GM10248 (cell line): ENCODE results near the gene KCNJ9.

Experiments
- CTCF ChIA-PET: fragments of 300-600 bp; sonication (Branson Sonifier 250); formaldehyde crosslinking; extraction: SDS; loops from one replicate; lab custom pipeline; 2021; ENCODE audit warnings: antibody characterized with exemption; lab: Yijun Ruan, JAX
- POLR2A ChIA-PET: fragments of 350-650 bp; sonication (Branson Sonifier 250); formaldehyde crosslinking; extraction: SDS; loops from one replicate; lab custom pipeline; 2020; ENCODE audit warnings: antibody characterized with exemption; lab: Yijun Ruan, JAX
- DNase-seq: peaks from one replicate; pipeline ENCODE4 v3.0.0; 2012; ENCODE audit errors: extremely low spot score
- TF ChIP-seq, protein P1 (sequence below): IDR thresholded peaks from 2 replicates; pipeline ENCODE4 v1.5.1; 2012; ENCODE audit warnings: mild to moderate bottlenecking, low read depth; ENCODE audit errors: extremely low read depth, missing control alignments, control extremely low read depth

The KCNJ9 gene

GRCh38 chr1:160078512-160079195 lies 2.7 kb upstream of the KCNJ9 start:
- POLR2A ChIA-PET: no interaction called here

DNA sequence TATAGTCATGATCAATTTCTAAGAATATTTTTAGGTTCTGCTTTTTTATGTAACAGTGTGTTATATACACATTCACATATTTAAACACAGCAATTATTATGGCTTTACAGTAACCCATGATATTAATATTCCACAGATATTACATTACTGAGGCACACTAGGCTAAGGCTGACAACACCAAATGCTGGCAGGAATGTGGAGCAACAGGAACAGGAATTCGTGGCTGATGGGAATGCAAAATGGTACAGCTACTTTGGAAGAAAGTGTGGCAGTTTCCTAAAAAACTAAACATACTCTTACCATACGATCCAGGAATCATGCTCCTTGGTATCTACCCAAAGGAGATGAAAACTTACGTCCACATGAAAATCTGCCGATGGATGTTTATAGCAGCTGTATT lies 1.9 kb upstream of the KCNJ9 start:
- ChIA-PET POLR2A (no interaction called here), CTCF (interaction anchor here (0.9 to 45.2 kb wide), 28 partner anchors 5 to 531 kb away, joined by 3 to 983 read pairs (median 6); partner anchors contain the start of genes IGSF8, KCNJ10, KCNJ9 and NHLH1)
- no peak for DNase-seq
- TF ChIP-seq, protein P1, sequence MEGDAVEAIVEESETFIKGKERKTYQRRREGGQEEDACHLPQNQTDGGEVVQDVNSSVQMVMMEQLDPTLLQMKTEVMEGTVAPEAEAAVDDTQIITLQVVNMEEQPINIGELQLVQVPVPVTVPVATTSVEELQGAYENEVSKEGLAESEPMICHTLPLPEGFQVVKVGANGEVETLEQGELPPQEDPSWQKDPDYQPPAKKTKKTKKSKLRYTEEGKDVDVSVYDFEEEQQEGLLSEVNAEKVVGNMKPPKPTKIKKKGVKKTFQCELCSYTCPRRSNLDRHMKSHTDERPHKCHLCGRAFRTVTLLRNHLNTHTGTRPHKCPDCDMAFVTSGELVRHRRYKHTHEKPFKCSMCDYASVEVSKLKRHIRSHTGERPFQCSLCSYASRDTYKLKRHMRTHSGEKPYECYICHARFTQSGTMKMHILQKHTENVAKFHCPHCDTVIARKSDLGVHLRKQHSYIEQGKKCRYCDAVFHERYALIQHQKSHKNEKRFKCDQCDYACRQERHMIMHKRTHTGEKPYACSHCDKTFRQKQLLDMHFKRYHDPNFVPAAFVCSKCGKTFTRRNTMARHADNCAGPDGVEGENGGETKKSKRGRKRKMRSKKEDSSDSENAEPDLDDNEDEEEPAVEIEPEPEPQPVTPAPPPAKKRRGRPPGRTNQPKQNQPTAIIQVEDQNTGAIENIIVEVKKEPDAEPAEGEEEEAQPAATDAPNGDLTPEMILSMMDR: no peak

More at GRCh38 chr1:160078512-160079195, 2.7 kb upstream of the KCNJ9 start:
- TF ChIP-seq, protein P1: peak; percentile 77
- peak; percentile 71 for DNase-seq
- CTCF ChIA-PET: interaction anchor here (0.9 to 45.2 kb wide), 43 partner anchors 6 to 873 kb away, joined by 3 to 983 read pairs (median 4); partner anchors contain the start of genes IGSF8, KCNJ10, KCNJ9 and NHLH1

GRCh38 chr1:160080381-160081100 lies 797 bp upstream of the KCNJ9 start:
- no peak for DNase-seq
- ChIA-PET POLR2A (no interaction called here), CTCF (interaction anchor here (0.6 to 45.2 kb wide), 6 partner anchors 4 to 171 kb away, joined by 3 to 983 read pairs (median 15); partner anchors contain the start of genes IGSF8, KCNJ10, KCNJ9 and PIGM)
- TF ChIP-seq, protein P1: no peak

DNA sequence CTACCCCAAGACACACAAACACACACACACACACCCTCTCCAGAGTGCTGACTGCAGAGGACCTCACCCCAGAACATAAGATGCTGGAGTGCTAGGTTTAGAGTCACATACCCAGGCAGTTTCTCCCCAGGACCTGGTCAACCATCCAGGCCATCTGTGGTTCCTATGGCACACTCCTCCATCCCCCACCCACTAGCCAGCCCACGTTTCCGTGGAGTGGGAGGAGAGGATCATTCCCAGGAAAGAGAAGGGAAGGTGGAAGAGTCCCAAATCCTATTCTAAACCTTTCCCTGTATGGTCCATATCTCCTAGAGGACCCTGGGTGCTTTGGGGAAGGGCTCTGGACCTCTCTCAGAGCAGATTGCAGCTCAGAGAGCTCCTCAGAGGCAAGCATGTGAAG lies 1.1 kb downstream of the KCNJ9 start:
- ChIA-PET POLR2A (no interaction called here), CTCF (interaction anchor here (1.0 to 45.2 kb wide), 4 partner anchors 2 to 170 kb away, joined by 3 to 983 read pairs (median 494); partner anchors contain the start of genes IGSF8, KCNJ10 and KCNJ9)
- no peak for DNase-seq
- TF ChIP-seq, protein P1: no peak

- POLR2A ChIA-PET: no interaction called here
- DNase-seq: no peak
- TF ChIP-seq, protein P1: no peak
- CTCF ChIA-PET: interaction anchor here (1.0 to 45.2 kb wide), 5 partner anchors 2 to 169 kb away, joined by 3 to 983 read pairs (median 4); partner anchors contain the start of genes IGSF8, KCNJ10 and KCNJ9
Observed at GRCh38 chr1:160082926-160083325, 1.6 kb downstream of the KCNJ9 start.

DNA sequence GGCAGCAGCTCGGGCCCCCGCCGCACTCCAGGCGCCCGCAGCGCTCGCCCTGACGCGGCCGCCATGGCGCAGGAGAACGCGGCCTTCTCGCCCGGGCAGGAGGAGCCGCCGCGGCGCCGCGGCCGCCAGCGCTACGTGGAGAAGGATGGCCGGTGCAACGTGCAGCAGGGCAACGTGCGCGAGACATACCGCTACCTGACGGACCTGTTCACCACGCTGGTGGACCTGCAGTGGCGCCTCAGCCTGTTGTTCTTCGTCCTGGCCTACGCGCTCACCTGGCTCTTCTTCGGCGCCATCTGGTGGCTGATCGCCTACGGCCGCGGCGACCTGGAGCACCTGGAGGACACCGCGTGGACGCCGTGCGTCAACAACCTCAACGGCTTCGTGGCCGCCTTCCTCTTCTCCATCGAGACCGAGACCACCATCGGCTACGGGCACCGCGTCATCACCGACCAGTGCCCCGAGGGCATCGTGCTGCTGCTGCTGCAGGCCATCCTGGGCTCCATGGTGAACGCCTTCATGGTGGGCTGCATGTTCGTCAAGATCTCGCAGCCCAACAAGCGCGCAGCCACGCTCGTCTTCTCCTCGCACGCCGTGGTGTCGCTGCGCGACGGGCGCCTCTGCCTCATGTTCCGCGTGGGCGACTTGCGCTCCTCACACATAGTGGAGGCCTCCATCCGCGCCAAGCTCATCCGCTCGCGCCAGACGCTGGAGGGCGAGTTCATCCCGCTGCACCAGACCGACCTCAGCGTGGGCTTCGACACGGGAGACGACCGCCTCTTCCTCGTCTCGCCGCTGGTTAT lies 2.8 kb downstream of the KCNJ9 start:
- TF ChIP-seq, protein P1: peak; percentile 93
- POLR2A ChIA-PET: no interaction called here
- DNase-seq: peak; percentile 85
- CTCF ChIA-PET: interaction anchor here (1.1 to 45.2 kb wide), 15 partner anchors 1 to 295 kb away, joined by 3 to 983 read pairs (median 6); partner anchors contain the start of genes IGSF8, KCNJ10 and KCNJ9
